ENCODE data around the gene REXO4.
"Not testable (repeated sequence)": the region's sequence is repeated elsewhere in the genome, so short reads cannot be mapped to it uniquely, and the experiment has no call there.

REXO4 gene

DNA sequence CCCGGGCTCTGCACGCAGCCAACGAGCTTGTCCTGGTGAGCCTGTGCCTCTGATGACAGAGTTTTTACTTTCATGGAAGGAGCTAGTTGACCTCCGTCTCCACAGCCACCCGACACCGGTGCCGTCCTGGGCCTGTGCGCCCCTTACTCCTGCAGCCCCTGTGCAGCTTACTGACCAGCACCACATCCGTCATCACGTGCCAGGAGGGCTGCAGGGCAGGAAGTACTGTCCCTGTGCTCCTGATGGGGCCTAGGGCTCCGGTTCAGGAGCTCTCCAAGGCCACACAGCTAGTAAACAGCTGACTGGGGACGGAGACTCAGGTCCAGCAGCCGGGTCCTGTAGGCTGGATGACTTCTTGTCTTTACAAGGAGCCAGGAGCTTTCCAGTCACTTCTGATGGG is 31.5 kb downstream of the REXO4 start:
- no peak for DNase-seq (ENCODE audit: low read depth)

DNA sequence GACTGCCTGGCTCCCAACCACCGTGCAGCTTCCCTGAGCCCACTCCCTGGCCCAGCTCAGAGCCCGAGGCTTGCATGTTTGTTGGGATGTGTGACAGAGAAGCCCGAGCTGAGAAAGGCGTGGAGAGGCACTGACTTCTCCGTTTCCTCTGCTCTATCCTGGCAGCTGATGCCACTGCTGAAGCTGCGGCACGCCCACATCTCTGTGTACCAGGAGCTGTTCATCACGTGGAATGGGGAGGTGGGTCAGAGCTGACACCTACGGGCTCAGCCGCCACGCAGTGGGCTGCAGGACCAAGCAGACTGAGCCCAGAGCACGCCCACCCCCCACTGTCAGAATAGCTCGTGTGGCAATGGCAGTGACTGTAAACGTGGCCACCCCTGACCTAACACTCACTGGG is 32.4 kb downstream of the REXO4 start:
- DNase-seq (ENCODE audit: low read depth) = no peak

DNA sequence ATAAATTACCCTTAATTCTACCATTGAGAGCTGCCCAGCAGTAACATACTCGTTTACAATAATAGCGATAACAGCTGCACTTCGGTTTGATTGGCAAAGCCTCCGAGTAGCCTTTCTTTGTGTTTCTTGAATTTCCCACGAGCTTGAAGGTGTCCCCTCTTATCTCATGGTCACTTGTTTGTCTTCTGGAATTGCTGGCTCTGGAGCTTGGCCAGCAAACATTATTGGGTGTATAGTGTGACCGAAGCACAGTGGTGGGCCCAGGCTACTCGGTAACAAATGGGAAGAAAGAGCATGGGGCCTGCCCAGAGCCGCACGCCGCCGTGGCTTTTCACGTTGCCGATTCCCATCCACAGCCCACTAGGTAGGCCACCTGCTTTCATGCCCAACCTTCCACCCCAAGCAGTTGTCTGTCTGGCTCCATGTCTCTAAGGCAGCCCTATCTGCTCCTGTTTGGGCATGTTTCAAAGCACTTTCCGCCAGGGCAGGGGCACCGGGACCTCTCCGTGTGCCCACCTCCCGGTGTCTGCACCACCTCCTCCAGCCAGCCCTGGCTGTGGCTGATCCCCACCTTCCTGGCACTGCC is 33.0 kb downstream of the REXO4 start:
- DNase-seq (ENCODE audit: low read depth) = no peak

DNA sequence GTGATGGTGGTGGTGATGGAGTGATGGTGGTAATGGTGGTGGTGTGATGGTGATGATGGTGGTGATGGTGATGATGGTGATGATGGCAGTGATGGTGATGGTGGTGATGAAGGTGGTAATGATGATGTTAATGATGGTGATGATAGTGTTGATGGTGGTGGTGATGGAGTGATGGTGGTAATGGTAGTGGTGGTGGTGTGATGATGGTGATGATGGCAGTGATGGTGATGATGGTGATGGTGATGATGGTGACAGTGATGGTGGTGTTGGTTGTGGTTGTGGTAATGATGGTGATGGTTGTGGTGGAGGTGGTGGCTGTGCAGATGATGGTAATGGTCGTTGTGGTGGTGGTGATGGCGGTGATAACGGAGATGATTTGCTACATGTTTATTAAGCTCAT is 34.4 kb downstream of the REXO4 start:
- DNase-seq (ENCODE audit: low read depth) = no peak

DNA sequence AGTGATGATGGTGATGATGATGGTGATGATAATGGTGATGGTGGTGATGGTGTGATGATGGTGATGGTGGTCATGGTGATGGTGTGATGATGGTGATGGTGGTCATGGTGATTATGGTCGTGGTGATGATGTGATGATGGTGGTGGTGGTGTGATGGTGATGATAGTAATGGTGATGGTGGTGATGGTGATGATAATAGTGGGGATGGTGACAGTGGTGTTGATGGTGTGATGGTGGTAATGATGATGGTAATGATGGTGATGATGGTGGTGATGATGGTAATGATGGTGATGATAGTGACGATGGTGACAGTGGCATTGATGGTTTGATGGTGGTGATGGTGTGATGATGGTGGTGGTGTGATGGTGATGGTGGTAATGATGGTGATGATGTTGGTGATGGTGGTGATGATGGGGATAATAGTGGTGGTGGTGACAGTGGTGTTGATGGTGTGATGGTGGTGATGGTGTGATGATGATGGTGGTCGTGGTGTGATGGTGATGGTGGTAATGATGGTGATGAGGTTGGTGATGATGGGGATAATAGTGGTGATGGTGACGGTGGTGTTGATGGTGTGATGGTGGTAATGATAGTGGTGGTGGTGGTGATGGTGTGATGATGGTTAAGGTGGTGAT is 35.2 kb downstream of the REXO4 start:
- no peak for DNase-seq (ENCODE audit: low read depth)

DNA sequence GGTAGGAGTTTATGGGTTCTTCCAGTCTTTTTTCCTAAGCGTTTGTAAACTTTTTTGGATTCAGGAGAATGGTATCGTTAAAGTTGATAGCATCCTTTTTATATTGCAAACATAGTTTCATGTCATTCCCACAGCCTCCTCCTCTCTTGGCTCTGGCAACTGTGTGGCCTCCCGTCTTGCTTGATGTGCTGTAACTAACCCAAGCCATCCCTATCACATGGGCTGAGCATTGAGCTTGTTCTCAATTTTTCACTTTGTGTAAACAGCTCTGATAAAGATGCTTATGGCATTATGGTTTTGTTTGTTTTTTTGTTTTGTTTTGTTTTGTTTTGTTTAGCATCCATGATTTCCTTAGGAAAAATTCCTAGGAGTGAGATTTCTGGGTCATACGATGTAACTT is 37.1 kb downstream of the REXO4 start:
- DNase-seq (ENCODE audit: low read depth) = no peak

DNA sequence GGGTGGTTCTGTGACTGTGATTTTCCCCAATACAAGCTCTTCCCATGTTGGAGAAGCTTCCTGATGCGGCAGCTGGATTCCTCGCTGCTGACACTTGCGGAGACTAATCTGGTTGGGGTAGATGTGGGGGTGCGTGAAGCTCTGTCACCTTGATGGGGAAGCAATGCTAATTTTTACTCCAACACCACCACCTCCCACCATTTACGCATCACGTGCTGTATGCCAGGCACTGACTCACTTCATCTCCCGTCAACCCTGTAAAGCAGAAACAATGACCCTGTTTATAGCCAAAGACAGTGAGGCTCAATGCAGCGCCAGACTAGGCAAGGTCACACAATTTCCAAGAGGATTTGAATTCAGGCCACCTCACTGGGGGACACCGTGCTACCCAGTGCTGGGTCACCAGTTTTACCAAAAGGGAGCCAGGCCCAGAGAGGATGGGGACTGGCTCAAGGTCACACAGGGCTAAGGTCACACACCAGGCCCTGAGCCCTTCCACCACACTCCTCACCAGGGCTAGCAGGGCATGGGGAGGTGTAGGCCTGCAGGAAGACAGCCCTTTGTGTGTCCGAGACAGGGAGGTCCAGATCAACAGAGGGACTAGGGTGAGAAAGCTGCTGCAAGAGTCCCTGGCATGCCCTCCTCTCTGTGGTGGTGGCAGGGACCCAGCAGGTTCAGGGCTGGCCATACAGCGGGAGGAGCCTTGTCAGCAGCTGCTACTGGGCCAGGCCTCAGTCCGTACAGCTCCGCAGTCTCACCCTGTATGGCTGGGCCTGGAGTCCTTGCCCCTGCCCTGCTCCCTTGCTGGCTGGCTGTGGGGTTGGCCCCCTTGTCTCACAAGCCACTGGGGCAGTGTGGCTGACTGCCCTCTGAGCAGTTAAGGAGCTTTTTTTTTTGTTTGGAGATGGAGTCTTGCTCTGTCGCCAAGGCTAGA is 38.4 kb downstream of the REXO4 start:
- no peak for DNase-seq (ENCODE audit: low read depth)

DNA sequence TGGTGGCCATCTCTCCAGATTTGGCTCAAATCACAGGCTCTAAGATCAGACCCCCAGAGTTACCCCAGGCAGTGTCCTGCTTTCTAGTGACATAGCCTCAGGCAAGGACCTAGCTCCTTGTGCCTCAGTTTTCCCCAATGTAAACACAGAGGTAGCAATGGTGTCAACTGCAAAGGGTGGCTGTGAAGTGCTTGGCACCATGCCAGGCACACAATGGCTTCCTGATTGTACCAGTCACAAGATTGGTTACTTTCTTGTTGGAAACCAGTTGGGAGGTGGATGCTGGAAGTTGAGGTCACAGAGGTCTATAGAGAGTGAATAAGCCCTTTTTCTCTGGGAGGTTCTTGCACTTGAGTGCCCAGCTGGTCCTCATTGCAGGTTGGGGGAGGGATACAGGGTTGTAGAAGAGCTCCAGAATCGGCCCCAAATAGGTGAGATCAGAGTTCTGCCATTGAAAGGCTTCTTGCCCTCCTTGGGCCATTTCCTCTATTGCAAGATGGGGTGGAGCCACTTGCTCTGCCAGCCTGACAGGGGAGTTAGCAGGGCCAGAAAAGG is 39.3 kb downstream of the REXO4 start:
- DNase-seq (ENCODE audit: low read depth) = no peak

DNA sequence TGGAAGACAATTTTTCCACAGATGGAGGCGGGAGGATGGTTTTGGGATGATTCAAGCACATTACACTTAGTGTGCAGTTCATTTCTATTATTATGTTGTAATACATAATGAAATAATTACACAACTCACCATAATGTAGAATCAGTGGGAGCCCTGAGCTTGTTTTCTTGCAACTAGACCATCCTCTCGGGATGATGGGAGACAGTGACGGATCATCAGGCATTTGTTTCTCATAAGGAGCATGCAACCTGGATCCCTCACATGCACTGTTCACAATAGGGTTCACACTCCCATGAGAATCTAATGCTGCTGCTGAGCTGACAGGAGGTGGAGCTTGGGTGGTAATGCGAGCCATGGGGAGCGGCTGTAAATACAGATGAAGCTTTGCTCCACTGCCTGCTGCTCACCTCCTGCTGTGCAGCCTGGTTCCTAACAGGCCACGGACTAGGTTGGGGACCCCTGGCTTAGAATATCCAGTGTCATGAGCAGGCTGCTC is 40.0 kb downstream of the REXO4 start:
- DNase-seq (ENCODE audit: low read depth) = no peak

DNA sequence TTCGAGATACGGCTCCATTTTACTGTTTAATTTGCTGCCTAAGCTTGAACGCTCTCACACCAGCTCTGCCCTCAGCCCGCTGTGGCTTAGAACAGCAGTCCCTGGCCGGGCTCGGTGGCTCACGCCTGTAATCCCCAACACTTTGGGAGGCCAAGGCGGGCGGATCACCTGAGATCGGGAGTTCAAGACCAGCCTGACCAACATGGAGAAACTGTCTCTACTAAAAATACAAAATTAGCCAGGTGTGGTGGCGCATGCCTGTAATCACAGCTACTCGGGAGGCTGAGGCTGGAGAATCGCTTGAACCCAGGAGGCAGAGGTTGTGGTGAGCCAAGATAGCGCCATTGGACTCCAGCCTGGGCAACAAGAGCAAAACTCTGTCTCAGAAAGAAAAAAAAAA is 40.5 kb downstream of the REXO4 start:
- not testable (repeated sequence) for DNase-seq (ENCODE audit: low read depth)

DNA sequence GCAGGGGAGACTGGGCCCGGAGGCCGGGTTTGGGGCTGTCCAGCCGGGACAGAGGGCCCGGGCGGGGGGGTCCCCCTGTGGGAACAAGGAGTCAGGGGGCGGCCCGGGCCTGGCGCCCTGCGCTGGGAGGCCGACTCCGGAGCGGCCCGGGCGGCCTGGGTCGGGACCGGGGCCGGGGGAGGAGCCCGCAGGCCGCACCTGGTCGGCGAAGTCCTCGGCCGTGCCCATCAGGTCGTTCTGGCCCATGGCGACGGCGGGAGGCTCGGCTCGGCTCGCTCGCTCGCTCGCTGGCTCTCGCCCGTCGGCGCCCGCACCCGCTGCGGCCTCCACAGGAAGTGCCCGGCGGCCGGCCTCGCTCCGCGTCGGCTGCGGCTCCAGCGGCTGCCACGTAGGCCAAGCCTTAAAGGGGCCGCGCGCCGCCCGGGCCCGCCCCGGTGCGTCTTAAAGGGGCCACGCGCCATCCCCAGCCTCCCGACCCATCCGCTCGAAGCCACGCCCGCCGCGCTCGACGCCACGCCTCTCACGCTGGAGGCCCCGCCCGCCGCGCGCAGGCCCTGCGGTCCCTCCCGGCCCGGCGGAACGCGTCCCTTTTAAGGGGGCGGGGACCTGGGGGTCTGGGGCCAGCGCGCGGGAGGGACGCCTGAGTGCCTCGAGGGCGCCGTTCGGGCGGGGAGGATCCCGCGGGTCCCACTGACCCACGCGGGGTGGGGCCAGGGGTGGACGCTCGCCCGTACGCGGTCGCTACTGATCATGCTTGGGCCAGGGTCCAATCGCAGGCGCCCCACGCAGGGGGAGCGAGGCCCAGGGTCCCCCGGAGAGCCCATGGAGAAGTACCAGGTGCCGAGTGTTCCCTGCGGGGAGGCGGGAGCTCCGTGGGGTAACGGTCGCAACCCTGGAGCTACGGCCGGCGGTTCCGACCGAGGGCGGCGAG is 41.8 kb downstream of the REXO4 start, which contains the start of the genes STKLD1 and SURF4:
STKLD1 (plus strand) TSS at position 643 of the 931 bp plus-strand sequence; CDS start at position 751, 108 bp downstream.
SURF4 (minus strand) TSS at position 337 of the 931 bp plus-strand sequence; CDS start at position 246, 91 bp downstream.
- DNase-seq (ENCODE audit: low read depth) = peak; percentile 91

DNA sequence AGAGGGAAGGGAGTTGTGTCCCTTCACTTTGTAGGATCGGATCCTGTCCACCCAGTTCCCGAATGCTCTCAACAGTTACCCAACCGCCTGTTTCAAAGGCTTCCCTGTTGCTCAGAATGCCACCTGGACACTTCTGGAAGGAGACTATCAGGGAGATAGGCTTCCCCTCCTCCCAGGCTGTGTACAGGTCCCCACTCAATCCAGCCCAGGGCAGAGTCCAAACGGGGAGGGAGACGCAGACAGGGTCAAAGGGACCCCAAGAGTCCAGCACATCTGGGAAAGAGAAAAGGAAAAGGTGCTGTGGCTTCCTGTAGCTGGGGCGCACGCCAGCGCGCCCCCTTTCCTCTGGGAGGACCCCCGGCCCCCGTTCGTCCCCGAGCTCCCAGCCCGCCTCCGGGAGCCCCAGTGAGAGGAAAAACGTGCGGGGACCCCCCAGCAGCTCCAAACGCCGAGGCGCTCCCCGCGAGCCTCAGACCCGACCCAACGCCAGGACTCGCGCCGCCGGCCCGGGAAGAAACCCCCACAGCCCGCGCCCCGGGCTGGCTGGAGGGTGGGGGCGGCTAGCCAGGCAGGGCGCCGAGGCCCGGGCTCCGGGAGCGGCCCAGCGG is 42.6 kb downstream of the REXO4 start:
- DNase-seq (ENCODE audit: low read depth) = no peak

DNA sequence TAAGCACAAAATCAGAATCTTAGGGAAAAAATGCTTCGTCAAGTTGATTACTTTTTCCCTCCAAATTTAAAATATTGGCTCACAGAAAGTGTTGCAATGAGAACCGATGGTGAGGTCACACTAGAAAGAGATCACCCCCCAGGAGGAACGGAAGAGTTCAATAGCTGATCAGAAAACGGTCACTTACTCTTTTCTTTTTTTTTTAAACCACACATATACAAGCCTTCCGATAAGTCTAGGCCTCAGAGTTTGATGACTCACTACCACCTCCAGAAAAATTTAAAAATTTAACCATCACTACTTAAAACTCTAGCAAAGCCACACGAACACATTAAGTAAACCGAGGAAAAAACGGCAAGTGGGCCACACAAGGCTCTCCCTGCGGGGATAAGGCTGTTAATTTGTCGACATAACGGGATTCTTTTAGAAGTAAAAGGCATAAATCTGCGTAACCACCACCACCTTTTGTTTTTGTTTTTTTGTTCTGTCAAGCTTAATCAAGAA is 43.1 kb downstream of the REXO4 start:
- DNase-seq (ENCODE audit: low read depth) = no peak

DNA sequence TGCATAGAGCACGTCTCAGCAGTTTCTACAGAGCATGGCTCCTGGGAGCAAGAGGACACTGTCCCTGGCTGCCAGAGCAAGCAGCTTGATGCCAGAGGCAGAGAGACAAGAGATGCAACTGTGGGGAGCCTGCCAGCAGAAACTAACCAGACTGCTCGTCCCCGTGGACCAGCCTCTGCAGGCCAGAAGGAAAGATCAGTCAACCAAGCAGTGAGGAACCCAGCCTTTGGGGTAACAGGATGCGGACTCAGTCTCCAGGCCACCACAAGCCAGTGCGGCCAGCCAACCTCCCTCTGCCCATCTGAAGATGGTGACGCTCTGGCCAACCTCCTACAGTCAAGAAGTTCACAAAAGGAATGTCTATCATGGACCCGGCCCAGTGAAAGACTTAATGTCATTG is 45.7 kb downstream of the REXO4 start:
- DNase-seq (ENCODE audit: low read depth) = no peak

DNA sequence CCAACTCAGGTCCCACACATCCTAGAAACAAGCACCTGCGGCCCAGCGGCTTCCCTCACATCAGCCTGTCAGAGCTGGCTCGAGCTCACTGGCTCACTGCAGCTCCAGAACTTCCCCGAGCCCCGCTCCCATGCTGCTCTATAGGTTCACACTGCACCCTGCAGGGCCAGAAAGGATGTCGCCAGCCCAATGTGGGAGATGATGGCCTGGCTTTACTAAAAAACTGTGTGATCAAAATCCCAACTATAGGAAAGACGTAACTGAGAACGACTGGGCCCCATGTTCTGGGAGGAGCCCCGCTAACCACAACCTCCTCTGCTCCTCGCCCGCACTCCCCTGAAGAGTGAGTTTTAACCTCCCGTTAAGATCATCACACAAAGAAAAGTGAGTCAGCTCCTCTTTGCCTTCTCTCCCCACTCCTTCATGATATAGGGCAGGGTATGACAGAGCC is 46.5 kb downstream of the REXO4 start:
- peak; percentile 66 for DNase-seq (ENCODE audit: low read depth)

DNA sequence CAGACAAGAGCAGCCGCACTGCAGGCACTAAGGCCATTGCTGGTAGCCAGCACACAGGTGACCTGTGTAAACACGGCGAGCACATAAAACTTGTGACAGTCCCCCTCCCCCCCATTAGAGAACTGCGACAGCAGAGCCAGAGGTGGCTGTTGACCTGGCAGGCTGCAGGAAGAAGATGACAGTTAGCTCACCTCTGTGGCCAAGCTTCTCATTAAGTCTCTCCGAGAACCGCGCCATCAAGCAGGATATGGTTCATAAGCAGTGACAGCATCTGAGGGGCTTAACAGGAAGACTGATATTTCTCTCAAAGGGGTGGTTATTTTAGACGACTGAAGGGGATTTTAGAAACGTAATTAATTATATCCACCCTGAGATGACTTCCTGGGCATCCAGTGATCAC is 47.1 kb downstream of the REXO4 start:
- DNase-seq (ENCODE audit: low read depth) = no peak

DNA sequence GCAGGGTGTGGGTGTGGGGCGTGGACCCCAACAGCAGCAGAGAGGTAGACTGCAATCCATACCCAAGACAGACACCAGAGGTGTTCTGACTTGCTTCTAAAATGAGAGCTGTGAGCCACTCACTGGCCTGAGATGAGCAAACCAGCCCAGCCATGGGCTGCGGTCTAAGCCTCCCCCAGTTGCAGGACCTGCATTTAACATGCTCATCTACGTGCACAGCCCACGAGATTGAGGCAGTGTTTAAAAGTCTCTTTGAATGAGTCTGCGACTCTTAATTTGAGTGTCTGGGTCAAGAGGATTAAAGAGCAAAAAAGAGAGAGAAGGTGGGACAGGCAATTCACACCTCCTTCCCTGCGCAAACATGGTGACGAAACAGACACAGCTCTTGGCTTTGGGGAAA is 47.9 kb downstream of the REXO4 start:
- no peak for DNase-seq (ENCODE audit: low read depth)

DNA sequence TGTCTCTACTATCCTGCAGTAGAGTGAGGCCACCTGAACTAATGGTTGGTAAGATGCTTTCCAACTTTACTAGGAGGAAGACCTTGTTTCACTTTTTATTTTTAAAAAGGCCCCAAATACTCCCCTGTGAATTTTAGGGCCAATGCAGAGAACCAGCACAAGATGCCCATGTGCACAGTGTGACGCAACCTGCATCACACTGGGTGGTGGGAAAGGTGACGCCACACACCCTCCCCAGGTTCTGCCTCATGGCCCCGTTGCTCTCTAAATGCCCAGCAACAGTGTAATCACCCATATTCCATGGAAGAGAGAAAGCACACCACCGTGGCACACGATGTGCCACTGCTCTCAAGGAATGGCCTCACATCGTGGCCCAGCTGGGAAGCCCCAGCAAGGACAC is 48.4 kb downstream of the REXO4 start:
- no peak for DNase-seq (ENCODE audit: low read depth)

DNA sequence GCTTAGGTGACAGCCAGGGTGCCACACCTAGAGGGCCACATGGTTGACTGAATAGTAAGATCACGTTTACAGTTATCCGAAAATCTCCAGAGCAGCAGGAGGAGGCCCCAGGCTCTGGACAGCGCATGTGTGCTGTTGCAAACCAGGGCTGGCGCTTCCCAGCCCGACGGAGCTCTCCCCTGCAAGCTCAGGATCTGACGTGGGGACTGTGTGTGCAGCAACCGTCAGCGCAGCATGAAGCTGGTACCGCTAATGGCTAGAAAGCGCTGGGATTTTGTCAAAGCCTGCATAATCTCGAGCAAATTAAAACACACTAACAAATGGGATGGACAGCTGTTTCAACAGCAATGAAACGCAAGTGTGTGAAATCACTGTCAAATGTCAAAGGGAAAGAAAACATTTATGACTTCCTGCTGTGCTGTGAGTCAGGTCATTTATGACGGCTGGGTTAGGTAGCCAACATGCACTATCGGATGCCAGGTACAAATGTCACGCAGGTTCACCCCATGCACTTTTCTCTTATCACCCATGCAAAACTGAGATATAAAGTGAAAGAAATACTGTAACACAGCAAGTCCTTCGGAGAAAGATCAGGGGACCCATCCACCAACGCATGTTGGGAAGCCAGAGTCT is 49.4 kb downstream of the REXO4 start:
- DNase-seq (ENCODE audit: low read depth) = no peak

DNA sequence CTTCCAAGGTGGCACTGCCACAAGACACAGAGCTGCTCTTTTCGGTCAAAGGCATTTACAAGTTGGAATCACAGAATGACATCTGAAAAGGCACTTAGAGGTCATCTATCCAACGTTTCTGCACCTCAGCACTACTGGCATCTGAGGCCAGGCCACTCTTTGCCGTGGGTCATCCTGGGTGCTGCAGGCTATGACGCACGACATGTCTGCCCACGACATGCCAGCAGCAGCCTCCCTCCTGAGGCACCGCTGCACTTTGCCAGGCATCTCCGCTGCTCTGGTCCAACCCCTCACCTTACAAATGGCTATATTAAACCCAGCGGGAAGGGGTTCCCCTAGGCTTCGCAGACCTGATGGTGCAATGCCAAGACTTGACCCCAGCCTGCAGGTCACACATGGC is 50.0 kb downstream of the REXO4 start:
- no peak for DNase-seq (ENCODE audit: low read depth)

Measured in stimulated activated CD4-positive, alpha-beta T cell treated with anti-CD3 and anti-CD28 coated beads, Interleukin-2, amount 100 ng/mL, for 4 hours (primary cell).